ENCODE results near the gene KLK2.
"Not testable (repeated sequence)": the region's sequence is repeated elsewhere in the genome, so short reads cannot be mapped to it uniquely, and the experiment has no call there.

KLK2 gene

GRCh38 chr19:50894478-50895356 lies 21.5 kb downstream of the KLK2 start:
- DNase-seq (ENCODE audit: low spot score) = no peak

GRCh38 chr19:50896089-50896590 lies 22.9 kb downstream of the KLK2 start:
- not testable (repeated sequence) for DNase-seq (ENCODE audit: low spot score)

GRCh38 chr19:50896591-50897190 lies 23.5 kb downstream of the KLK2 start:
- peak; percentile 49 for DNase-seq (ENCODE audit: low spot score)

GRCh38 chr19:50897191-50897607 lies 24.0 kb downstream of the KLK2 start:
- no peak for DNase-seq (ENCODE audit: low spot score)

GRCh38 chr19:50897612-50898011 lies 24.4 kb downstream of the KLK2 start:
- no peak for DNase-seq (ENCODE audit: low spot score)

- no peak for DNase-seq (ENCODE audit: low spot score)
Measured at GRCh38 chr19:50898018-50898417, 24.8 kb downstream of the KLK2 start.

- DNase-seq (ENCODE audit: low spot score) = no peak
Measured at GRCh38 chr19:50899569-50899968, 26.3 kb downstream of the KLK2 start.

GRCh38 chr19:50902640-50903039 lies 29.4 kb downstream of the KLK2 start:
- DNase-seq (ENCODE audit: low spot score) = no peak

- peak; percentile 37 for DNase-seq (ENCODE audit: low spot score)
Measured at GRCh38 chr19:50906217-50906616, 33.0 kb downstream of the KLK2 start.

- DNase-seq (ENCODE audit: low spot score) = no peak
Measured at GRCh38 chr19:50908336-50908735, 35.1 kb downstream of the KLK2 start.

- peak; percentile 32 for DNase-seq (ENCODE audit: low spot score)
Measured at GRCh38 chr19:50909240-50910070, 36.2 kb downstream of the KLK2 start.

GRCh38 chr19:50910722-50911121 lies 37.5 kb downstream of the KLK2 start:
- no peak for DNase-seq (ENCODE audit: low spot score)

GRCh38 chr19:50911206-50912101 lies 38.2 kb downstream of the KLK2 start, which contains the start of gene KLK4:
KLK4 (minus strand) TSS chr19:50911395; CDS start chr19:50910738, 657 bp downstream.
- DNase-seq (ENCODE audit: low spot score) = no peak

GRCh38 chr19:50912102-50912599 lies 38.9 kb downstream of the KLK2 start:
- no peak for DNase-seq (ENCODE audit: low spot score)

GRCh38 chr19:50912727-50913716 lies 39.8 kb downstream of the KLK2 start:
- DNase-seq (ENCODE audit: low spot score) = no peak

- DNase-seq (ENCODE audit: low spot score) = no peak
Measured at GRCh38 chr19:50916069-50916468, 42.8 kb downstream of the KLK2 start.

GRCh38 chr19:50921426-50922316 lies 48.4 kb downstream of the KLK2 start:
- DNase-seq (ENCODE audit: low spot score) = no peak

- peak; percentile 87 for DNase-seq (ENCODE audit: low spot score)
Measured at GRCh38 chr19:50922317-50922853, 49.1 kb downstream of the KLK2 start.
